Activated naive CD4-positive, alpha-beta T cell treated with anti-CD3 and anti-CD28 coated beads, Interleukin-2, amount 10 ng/mL, durations not matched to agents 7 days and 5 days (primary cell): Measurements from ENCODE around the gene CDH23.
"Not testable (repeated sequence)": the region's sequence is repeated elsewhere in the genome, so short reads cannot be mapped to it uniquely, and the experiment has no call there.

Source experiments
- CTCF ChIA-PET: fragments of 350-600 bp; sonication (Branson Sonifier 250); formaldehyde crosslinking; loops from one replicate; lab custom pipeline; 2021; ENCODE audit warnings: antibody characterized with exemption; lab: Charles Lee
- DNase-seq: peaks from one replicate; pipeline ENCODE4 v3.0.0-alpha.2; 2020
- H3K27ac Mint-ChIP-seq: one replicate; pipeline ENCODE4 v1.8.0; 2021; ENCODE audit warnings: mild to moderate bottlenecking, moderate library complexity, mixed read lengths
- H3K27me3 Mint-ChIP-seq: one replicate; pipeline ENCODE4 v1.8.0; 2021; ENCODE audit warnings: mild to moderate bottlenecking, mixed read lengths
- H3K36me3 Mint-ChIP-seq: one replicate; pipeline ENCODE4 v1.8.0; 2021; ENCODE audit warnings: mixed read lengths
- H3K4me1 Mint-ChIP-seq: one replicate; pipeline ENCODE4 v1.8.0; 2021; ENCODE audit warnings: mixed read lengths
- H3K4me3 Mint-ChIP-seq: one replicate; pipeline ENCODE4 v1.8.0; 2021; ENCODE audit warnings: mild to moderate bottlenecking, moderate library complexity, mixed read lengths
- H3K9me3 Mint-ChIP-seq: one replicate; pipeline ENCODE4 v1.8.0; 2021; ENCODE audit warnings: mixed read lengths

CDH23 gene

DNA sequence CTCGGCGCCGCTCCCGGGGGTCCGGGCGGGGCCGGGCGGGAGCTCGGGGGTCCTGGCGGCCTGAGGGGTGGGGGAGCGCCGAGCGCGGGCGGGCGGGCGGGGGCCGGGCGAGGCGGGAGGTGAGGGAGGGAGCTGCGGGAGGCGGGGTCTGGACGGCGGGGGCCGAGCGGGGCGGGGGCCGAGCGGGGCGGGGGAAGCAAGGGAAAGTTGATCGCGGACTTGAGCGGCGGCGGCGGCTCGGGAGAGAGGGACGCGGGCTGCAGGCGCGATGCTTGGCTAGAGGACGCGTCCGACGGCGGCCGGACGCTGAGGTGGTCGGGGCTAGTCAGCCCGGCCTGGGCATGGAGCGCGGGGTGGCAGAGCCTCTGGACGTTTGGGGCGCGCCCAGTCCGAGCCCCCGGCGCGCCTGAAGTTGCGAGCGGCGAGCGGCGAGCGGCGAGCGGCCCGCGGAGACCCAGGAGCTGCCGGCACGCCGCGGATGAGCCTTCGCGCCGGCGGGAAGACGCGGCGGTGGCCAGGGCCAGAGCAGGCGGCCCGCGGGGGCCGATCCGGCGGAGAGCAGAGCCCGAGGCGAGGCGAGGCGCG is at the start of gene CDH23:
TSS of gene CDH23 (plus strand) at position 210 of the 585 bp plus-strand sequence. CDS start 42,912 bp downstream, outside the sequence.
- H3K27me3 Mint-ChIP-seq = peaks cover 91% of the 10 kb centered on the region
- H3K9me3 Mint-ChIP-seq = no peaks in the 10 kb centered on the region
- peaks cover 6% of the 10 kb centered on the region for H3K4me1 Mint-ChIP-seq
- H3K27ac Mint-ChIP-seq = no peak within 1 kb of the TSS
- DNase-seq = no peak
- no peaks in the 10 kb centered on the region for H3K36me3 Mint-ChIP-seq
- peak within 1 kb of the TSS; percentile 37 for H3K4me3 Mint-ChIP-seq
- CTCF ChIA-PET = interaction anchor here (1.1 to 2.7 kb wide), 3 partner anchors 174 to 312 kb away, joined by 3 to 14 read pairs (median 4); no protein-coding TSS in a partner anchor

DNA sequence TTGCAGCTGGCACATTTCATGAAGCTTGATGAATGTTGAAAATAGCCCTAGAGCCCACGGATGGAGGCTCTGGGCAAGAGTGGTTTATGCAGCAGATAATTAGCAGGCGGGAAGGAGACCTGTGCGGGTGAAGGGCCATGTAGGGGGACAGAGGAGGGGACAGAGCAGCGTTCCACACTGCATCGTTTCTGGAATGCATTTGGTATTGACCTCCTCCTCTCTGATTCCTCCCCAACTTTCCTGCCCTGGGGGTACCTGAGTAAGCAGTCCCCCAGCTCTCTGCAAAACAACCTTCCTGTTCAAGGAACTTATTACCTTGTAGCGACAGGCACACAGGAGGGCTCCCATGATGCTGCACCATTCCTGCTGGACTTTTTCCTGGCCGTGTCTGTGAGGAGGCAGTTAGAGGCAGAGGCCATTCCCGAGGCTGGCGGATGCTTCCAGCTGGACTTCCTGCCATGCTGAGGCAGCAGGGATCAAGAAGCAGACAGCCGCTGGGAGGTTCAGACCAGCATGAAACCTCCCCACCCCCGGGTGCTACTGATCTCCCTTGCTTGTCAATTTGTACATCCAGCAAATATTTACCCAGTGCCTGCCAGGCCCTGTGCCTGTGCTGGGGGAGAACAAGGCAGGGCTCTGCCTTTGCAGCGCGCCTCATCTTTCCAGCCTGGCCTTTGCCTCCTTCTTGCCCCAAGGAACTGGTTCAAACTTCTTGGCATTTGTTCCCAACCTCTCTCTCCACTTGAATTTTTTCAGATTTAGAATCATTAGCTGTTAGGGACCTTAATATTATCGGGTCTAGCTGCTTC is 48.9 kb upstream of the CDH23 start:
- no peak overlapping the region for H3K4me3 Mint-ChIP-seq
- CTCF ChIA-PET = no interaction called here
- H3K27ac Mint-ChIP-seq = no peak overlapping the region
- no peaks in the 10 kb centered on the region for H3K4me1 Mint-ChIP-seq
- H3K36me3 Mint-ChIP-seq = no peaks in the 10 kb centered on the region
- no peaks in the 10 kb centered on the region for H3K27me3 Mint-ChIP-seq
- no peaks in the 10 kb centered on the region for H3K9me3 Mint-ChIP-seq
- DNase-seq = no peak

DNA sequence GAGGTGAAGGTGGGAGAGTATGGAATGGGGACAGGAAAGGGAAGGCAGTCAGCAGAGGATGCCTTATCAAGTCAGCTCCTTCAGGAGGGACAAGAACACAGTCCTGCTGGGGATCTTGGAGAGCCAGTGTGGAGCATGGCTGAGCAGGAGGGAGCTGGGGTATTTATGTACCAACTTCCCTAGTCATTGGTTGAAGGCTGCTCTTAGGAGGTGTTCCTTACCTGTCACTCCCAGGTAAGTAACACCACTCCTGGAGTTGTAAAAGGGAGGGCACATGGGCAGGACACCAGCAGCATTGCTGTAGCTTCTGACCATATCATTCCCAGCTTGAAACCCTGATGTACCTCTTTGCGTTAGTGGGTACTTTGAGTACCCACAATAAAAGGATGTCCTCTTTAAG is 47.9 kb upstream of the CDH23 start:
- CTCF ChIA-PET = no interaction called here
- H3K4me3 Mint-ChIP-seq = no peak overlapping the region

DNA sequence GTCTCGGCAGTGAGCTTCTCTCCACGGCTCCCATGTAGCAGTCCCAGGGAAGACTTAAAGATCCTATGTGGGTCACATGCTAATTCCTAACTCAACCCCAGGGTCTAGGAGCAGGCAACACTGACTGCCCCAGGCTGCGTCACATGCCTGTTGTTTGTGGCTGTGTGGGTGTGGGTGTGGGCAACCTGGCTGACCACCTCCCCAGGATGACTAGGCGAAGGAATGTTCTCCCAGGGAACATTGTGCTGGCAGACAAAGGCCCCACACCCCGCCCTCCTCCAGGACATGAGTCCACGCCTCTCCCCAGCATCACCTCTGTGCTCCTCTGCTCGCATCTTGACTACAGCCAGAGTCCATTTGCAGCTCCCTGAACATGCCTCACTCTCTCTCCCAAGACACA is 47.3 kb upstream of the CDH23 start:
- Mint-ChIP-seq H3K9me3 (no peaks in the 10 kb centered on the region), H3K36me3 (no peaks in the 10 kb centered on the region), H3K4me3 (no peak overlapping the region), H3K4me1 (no peaks in the 10 kb centered on the region), H3K27me3 (no peaks in the 10 kb centered on the region), H3K27ac (no peak overlapping the region)
- DNase-seq = no peak
- CTCF ChIA-PET = no interaction called here

More for the DNA sequence above, 47.9 kb upstream of the CDH23 start:
- DNase-seq = no peak
- Mint-ChIP-seq H3K36me3 (no peaks in the 10 kb centered on the region), H3K27me3 (no peaks in the 10 kb centered on the region), H3K27ac (no peak overlapping the region), H3K9me3 (no peaks in the 10 kb centered on the region), H3K4me1 (no peaks in the 10 kb centered on the region)

DNA sequence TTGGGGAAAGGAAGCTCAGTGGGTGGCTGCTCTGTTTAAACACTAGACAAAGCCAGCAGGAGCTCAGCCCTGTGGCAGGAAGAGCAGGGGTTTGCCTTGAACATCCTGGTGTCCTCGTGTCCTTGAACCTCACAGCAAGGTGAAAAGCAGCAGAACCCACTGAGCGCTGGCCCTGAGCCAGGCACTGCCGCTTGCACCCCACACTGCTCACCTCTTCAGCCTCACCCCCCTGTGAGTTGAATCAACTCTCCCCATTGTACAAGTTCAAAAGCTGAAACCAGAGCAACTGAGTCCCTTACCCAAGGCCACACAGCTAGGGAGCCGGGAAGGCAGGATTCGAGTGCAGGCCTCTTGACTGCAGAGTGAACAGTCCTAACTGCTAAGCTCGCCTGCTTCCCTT is 45.6 kb upstream of the CDH23 start:
- H3K4me1 Mint-ChIP-seq = no peaks in the 10 kb centered on the region
- H3K27ac Mint-ChIP-seq = no peak overlapping the region
- no peaks in the 10 kb centered on the region for H3K9me3 Mint-ChIP-seq
- H3K4me3 Mint-ChIP-seq = no peak overlapping the region
- H3K27me3 Mint-ChIP-seq = no peaks in the 10 kb centered on the region
- no peak for DNase-seq
- CTCF ChIA-PET = interaction anchor here (1.5 kb wide), 1 partner anchor 218 kb away, joined by 3 read pairs; no protein-coding TSS in a partner anchor
- H3K36me3 Mint-ChIP-seq = no peaks in the 10 kb centered on the region

DNA sequence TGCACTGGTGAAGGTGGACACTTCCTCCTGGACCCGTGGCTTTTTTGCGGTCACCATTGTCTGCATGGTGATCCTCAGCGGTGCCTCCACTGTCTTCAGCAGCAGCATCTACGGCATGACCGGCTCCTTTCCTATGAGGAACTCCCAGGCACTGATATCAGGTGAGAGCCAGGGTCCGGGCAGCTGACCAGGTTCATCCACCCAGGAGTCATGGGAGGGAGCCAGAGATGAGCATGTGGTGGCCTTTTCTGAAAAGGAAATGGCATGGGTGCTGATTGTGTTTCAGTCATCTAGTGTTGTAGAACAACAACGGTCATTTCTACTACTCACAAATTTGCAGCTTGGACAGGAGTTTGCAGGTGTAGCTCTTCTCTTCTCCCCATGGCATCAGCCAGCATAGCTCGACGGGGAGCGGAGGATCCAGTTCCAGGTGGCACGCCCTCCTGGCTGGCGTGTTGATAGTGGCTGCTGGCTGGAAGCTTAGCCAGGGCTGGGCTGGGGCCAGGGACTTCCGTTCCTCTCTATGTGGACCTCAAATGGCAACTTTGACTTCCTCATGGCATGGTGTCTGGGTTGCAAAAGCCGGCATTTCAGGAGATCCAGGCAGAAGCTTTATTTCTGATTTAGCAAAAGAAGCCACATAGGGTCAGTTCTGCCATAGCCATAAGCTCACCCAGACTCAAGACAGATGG is 44.9 kb upstream of the CDH23 start:
- Mint-ChIP-seq H3K36me3 (no peaks in the 10 kb centered on the region), H3K4me1 (no peaks in the 10 kb centered on the region), H3K4me3 (no peak overlapping the region), H3K9me3 (no peaks in the 10 kb centered on the region), H3K27me3 (no peaks in the 10 kb centered on the region), H3K27ac (no peak overlapping the region)
- DNase-seq = no peak
- CTCF ChIA-PET = interaction anchor here (1.0 to 1.5 kb wide), 2 partner anchors 77 to 217 kb away, joined by 3 read pairs; no protein-coding TSS in a partner anchor

DNA sequence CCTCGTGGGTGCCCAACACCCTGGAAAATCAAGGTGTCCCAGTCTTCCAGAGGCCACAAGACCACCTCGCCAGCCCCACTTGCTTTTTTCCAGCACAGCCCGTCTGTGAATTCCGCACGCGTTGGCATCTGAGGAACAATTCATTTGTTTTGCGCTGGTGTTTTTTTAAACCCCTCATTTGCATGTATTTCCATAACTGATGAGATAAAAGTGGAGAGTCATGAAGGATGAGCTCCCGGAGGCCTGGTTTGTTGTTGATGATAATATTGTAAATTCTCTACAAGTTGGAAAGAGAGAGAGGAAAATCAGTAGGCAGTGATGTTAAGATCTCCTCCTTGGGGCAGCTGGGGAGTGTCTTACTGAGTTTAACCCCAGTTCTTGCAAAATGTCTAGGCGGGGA is 43.1 kb upstream of the CDH23 start:
- no peak for DNase-seq
- CTCF ChIA-PET = no interaction called here
- Mint-ChIP-seq H3K4me1 (no peaks in the 10 kb centered on the region), H3K4me3 (no peak overlapping the region), H3K27me3 (no peaks in the 10 kb centered on the region), H3K36me3 (no peaks in the 10 kb centered on the region), H3K9me3 (no peaks in the 10 kb centered on the region), H3K27ac (no peak overlapping the region)

DNA sequence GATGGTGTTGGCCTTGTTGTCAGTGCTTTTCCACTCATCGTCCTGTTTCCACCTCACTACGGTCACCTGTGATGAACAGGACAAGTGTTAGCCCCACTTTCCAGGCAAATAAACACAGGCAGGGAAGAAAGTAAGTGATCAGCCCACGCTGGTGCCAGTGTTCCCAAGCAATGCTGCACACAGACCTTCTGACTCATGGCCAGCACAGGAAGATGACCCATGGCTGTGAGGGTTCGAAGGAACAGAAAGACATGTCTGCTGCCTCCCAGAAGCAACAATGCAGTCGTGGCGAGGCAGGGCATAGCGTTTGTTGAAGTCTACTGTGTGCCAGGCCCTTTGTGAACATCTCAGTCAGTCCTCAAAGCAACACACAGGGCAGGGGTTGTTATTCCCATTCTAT is 41.9 kb upstream of the CDH23 start:
- H3K27me3 Mint-ChIP-seq = no peaks in the 10 kb centered on the region
- CTCF ChIA-PET = interaction anchor here (0.6 kb wide), 1 partner anchor 23 kb away, joined by 3 read pairs; no protein-coding TSS in a partner anchor
- H3K4me3 Mint-ChIP-seq = no peak overlapping the region
- no peak for DNase-seq
- H3K4me1 Mint-ChIP-seq = no peaks in the 10 kb centered on the region
- no peak overlapping the region for H3K27ac Mint-ChIP-seq
- no peaks in the 10 kb centered on the region for H3K9me3 Mint-ChIP-seq
- no peaks in the 10 kb centered on the region for H3K36me3 Mint-ChIP-seq

DNA sequence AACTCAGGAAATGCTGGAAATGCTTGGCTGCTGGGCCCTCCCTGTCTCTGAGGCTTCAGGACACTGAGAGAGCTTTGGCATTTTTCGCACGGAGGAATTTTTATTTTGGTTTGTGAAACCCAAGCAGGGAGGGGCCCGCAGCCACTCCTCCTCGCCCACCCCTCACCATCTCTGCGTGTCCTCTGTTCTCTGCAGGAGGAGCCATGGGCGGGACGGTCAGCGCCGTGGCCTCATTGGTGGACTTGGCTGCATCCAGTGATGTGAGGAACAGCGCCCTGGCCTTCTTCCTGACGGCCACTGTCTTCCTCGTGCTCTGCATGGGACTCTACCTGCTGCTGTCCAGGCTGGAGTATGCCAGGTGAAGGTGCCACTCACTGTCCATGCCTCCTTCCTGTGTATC is 40.8 kb upstream of the CDH23 start:
- Mint-ChIP-seq H3K36me3 (no peaks in the 10 kb centered on the region), H3K4me1 (no peaks in the 10 kb centered on the region), H3K4me3 (no peak overlapping the region), H3K27me3 (no peaks in the 10 kb centered on the region), H3K9me3 (no peaks in the 10 kb centered on the region), H3K27ac (no peak overlapping the region)
- CTCF ChIA-PET = interaction anchor here (0.9 kb wide), 1 partner anchor 13 kb away, joined by 4 read pairs; no protein-coding TSS in a partner anchor
- no peak for DNase-seq

DNA sequence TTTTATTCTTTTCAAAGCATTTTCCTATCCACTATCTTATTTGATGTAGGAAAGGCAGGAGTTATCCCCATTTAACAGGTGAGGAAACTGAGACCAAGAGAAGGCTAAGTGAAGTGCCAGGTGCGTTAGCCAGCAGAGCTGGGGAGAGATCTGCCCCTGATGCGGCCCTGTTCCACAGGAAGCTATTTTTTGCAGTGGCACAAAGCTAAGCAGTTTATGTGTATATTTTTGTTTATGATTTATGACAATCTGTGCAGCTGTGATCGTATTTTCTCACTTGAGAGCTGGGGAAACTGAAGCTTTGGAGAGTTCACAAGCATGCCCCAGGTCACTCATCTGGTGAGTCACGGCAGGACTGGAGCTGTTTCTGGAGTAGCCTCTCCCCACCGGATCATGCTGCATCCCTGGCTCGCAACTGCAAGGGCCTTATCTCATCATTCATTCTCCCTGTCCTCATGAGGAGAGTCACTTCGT is 38.9 kb upstream of the CDH23 start:
- H3K27me3 Mint-ChIP-seq = no peaks in the 10 kb centered on the region
- CTCF ChIA-PET = no interaction called here
- H3K27ac Mint-ChIP-seq = no peak overlapping the region
- H3K36me3 Mint-ChIP-seq = no peaks in the 10 kb centered on the region
- H3K4me1 Mint-ChIP-seq = no peaks in the 10 kb centered on the region
- no peaks in the 10 kb centered on the region for H3K9me3 Mint-ChIP-seq
- no peak for DNase-seq
- no peak overlapping the region for H3K4me3 Mint-ChIP-seq

DNA sequence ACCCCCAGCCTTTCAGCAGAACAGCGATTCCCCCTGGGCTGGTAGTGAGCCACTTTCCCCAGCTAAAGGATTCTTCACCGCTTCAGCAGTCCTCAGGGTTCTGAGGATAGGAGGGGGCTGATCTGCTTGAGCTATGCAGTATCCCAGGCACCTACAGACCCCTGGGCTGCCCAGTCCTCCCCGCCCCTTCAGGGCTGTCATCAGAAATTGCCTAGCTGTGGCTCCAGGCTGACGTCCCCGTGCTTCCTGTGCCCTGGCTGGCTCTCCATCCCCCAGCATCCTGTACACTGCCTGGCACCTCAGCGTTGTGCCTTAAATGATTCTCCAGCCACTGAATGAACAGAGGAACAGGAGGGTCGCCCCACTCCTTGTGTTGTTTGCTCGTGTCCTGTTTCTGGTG is 38.4 kb upstream of the CDH23 start:
- Mint-ChIP-seq H3K4me3 (no peak overlapping the region), H3K9me3 (no peaks in the 10 kb centered on the region), H3K36me3 (no peaks in the 10 kb centered on the region), H3K4me1 (no peaks in the 10 kb centered on the region), H3K27ac (no peak overlapping the region), H3K27me3 (no peaks in the 10 kb centered on the region)
- CTCF ChIA-PET = no interaction called here
- DNase-seq = no peak

DNA sequence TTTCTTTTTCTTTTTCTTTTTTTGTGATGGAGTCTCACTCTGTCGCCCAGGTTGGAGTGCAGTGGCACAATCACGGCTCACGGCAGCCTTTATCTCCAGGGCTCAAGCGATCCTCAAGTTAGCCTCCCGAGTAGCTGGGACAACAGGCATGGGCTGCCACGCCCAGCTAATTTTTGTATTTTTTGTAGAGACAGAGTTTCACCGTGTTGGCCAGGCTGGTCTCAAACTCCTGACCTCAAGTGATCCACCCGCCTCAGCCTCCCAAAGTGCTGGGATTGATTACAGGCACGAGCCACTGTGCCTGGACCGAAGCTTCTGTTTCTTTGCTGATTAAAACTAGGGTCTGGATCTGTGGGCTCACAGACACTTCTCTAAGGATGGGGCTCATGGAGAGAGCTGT is 37.8 kb upstream of the CDH23 start:
- H3K4me3 Mint-ChIP-seq, H3K4me1 Mint-ChIP-seq, H3K27ac Mint-ChIP-seq, H3K9me3 Mint-ChIP-seq, CTCF ChIA-PET, H3K36me3 Mint-ChIP-seq, H3K27me3 Mint-ChIP-seq, DNase-seq: not testable (repeated sequence)

DNA sequence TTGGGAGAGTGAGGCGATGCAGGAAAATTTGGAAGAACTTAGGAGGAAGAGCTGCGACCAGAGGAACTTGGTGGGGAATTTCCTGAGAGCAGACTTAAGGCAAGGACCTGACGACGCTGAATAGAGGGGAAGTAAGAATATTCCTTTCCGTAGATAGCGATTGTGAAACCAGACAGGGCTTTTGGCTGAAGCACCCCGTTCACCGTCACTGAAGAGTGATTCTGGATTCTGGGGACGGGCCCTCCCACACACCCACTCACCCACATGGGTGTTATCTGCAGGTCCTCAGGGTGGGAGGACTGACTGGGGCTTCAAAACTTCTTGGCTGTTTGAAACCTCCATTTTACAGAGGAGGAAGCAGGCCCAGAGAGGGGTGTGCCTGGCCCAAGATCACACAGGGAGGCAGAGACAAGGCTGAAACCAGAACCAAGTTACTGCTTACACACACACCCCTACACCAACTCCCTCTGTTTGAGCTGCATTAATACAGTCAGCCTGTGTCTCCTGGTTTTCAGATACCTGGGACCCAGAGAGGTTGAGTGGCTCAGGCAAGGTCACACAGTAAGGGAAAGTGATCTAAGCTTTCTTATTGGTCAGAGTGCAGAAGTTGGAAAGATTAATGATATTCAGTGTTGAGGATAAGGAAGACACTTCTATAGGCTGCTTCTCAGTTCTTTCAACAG is 37.2 kb upstream of the CDH23 start:
- no peak overlapping the region for H3K27ac Mint-ChIP-seq
- no peak overlapping the region for H3K4me3 Mint-ChIP-seq
- DNase-seq = no peak
- no peaks in the 10 kb centered on the region for H3K27me3 Mint-ChIP-seq
- no peaks in the 10 kb centered on the region for H3K36me3 Mint-ChIP-seq
- H3K4me1 Mint-ChIP-seq = no peaks in the 10 kb centered on the region
- no peaks in the 10 kb centered on the region for H3K9me3 Mint-ChIP-seq
- CTCF ChIA-PET = no interaction called here

DNA sequence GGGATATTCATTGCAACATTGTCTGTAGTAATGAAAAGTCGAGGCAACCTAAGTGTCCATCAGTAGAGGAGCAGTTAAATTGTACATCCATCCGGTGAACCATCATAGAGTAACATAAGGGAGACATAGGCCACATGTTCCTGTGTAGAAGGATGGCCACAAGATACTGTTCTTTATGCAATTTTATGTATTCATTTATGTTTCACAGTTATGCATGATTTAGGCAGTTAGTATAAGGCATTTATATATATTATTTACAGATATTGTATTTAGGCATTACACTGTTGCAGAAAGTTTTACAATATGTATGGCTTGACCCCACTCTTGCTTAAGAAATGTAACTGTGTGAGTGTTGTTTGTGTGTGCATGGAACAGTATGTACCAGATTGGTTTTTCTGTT is 36.0 kb upstream of the CDH23 start:
- no peak for DNase-seq
- Mint-ChIP-seq H3K27me3 (peaks cover 6% of the 10 kb centered on the region), H3K36me3 (no peaks in the 10 kb centered on the region), H3K4me3 (no peak overlapping the region), H3K27ac (no peak overlapping the region), H3K9me3 (no peaks in the 10 kb centered on the region), H3K4me1 (no peaks in the 10 kb centered on the region)
- CTCF ChIA-PET = no interaction called here
